Uterus (tissue), 4 donors: ENCODE results near the gene BCL2L11. TPM values are rescaled to one million over a fixed set of nuclear protein-coding genes. Genes with fewer than 3 reads are reported as not detected.

Experiments
- DNase-seq, 2 donors: peaks; one replicate each; pipeline ENCODE4 v3.0.0-alpha.2; 2019 to 2020
- H3K27ac ChIP-seq, 2 donors: fragments of 200-600 bp; sonication (generic); 1 replicate in 1 of 2; 2 replicates in 1 of 2; pipeline ENCODE4 v1.5.1; 2016 to 2018
- H3K27me3 ChIP-seq, 2 donors: fragments of 200-600 bp; sonication (generic); one replicate each; pipeline ENCODE4 v1.5.1; 2018 to 2019; ENCODE audit warnings: control low read depth in 1 of 2
- H3K36me3 ChIP-seq, 2 donors: fragments of 200-600 bp; sonication (generic); one replicate each; pipeline ENCODE4 v1.5.1; 2019; ENCODE audit warnings: control low read depth in 1 of 2
- H3K4me1 ChIP-seq, 2 donors: fragments of 200-600 bp; sonication (generic); one replicate each; pipeline ENCODE4 v1.5.1; 2018 to 2019; ENCODE audit warnings: control low read depth in 1 of 2
- H3K4me3 ChIP-seq, 2 donors: fragments of 200-600 bp; sonication (generic); 1 replicate in 1 of 2; 2 replicates in 1 of 2; pipeline ENCODE4 v1.5.1; 2018 to 2019; ENCODE audit warnings: mild to moderate bottlenecking in 1 of 2
- H3K9me3 ChIP-seq, 2 donors: fragments of 200-600 bp; sonication (generic); one replicate each; pipeline ENCODE4 v1.5.1; 2019; ENCODE audit warnings: control low read depth in 1 of 2
- POLR2A ChIP-seq, 2 donors: fragments of 450-650 bp; IDR thresholded peaks; one replicate each; pipeline ENCODE4 v1.6.1; 2016; ENCODE audit warnings: antibody characterized with exemption in 2 of 2, mild to moderate bottlenecking in 1 of 2, moderate library complexity in 1 of 2
- intact Hi-C: fragments of 100-400 bp; cut with DNase I; formaldehyde crosslinking; loops from one replicate; pipeline ENCODE4 v1.15.1; 2023; ENCODE audit warnings: low total_unique reads
- total RNA-seq, 4 donors: library from RNA; depleted of rRNA in 3 of 4; stranded (reverse); fragments of >200 nt in 3 of 4; gene quantifications; one replicate each; pipeline versions ENCODE4 v1.1.0 to v1.2.4, GENCODE V29; 2014 to 2023
- TF ChIP-seq, protein P1 (sequence below), 4 experiments: fragments of 200-600 bp in 2 of 4; fragments of 450-650 bp in 2 of 4; sonication (generic) in 2 of 4; IDR thresholded peaks; one replicate each; pipeline ENCODE4 v1.5.1; 2016 to 2019; ENCODE audit warnings: antibody characterized with exemption in 4 of 4, mild to moderate bottlenecking in 2 of 4, moderate library complexity in 1 of 4
- donor health status: DM: yes; HTN: yes; CAD: no.

Gene BCL2L11
- total RNA-seq, 4 donors from 2014 or later: 2.0 to 21.8 (median 15.4) TPM

DNA sequence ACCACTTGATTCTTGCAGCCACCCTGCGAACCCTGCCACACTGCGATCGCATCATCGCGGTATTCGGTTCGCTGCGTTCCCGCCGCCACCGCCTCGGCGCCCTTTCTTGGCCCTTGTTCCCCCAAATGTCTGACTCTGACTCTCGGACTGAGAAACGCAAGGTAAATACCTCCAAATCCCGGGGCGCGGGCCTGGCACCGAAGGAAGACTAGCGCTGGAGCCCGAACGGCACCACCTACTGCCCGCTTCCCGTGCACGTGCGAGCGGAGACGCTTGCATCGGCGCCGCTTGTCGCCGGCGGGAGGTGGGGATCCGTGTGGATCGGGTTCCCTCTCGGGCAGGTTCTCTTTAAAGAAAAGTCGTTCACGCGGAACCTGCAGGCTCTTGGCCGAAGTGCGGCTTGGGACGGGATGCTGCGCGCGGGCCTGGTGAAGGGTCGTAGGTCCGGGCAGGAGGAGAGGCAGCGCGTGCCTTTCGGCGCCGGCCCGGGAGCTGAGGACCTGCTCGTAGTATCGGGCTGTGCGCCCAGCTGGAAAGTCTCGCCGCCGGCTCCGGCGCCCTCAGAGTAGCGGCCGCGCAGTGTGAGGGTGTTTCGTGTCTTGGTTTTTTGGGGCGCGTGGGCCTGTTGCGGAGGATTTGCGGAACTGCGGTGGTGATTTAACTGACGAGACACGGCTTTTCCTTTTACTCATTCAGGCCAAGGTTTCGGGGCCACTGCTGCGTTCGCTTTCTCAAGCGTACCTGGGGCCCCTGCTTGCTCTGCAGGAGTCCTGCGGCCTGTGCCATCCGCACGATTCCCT is 514 bp downstream of the BCL2L11 start:
- no peak for TF ChIP-seq POLR2A (IDR thresholded peaks at IDR 0.05)
- TF ChIP-seq, protein P1, sequence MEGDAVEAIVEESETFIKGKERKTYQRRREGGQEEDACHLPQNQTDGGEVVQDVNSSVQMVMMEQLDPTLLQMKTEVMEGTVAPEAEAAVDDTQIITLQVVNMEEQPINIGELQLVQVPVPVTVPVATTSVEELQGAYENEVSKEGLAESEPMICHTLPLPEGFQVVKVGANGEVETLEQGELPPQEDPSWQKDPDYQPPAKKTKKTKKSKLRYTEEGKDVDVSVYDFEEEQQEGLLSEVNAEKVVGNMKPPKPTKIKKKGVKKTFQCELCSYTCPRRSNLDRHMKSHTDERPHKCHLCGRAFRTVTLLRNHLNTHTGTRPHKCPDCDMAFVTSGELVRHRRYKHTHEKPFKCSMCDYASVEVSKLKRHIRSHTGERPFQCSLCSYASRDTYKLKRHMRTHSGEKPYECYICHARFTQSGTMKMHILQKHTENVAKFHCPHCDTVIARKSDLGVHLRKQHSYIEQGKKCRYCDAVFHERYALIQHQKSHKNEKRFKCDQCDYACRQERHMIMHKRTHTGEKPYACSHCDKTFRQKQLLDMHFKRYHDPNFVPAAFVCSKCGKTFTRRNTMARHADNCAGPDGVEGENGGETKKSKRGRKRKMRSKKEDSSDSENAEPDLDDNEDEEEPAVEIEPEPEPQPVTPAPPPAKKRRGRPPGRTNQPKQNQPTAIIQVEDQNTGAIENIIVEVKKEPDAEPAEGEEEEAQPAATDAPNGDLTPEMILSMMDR (IDR thresholded peaks at IDR 0.05): no peak
- Histone ChIP-seq H3K4me1 (peaks cover 0 to 4% of the 10 kb centered on the region in 2 donors), H3K27ac (peak overlapping the region; percentile 42 to 63), H3K4me3 (peak overlapping the region; percentile 61 to 86), H3K27me3 (no peaks in the 10 kb centered on the region), H3K9me3 (no peaks in the 10 kb centered on the region), H3K36me3 (no peaks in the 10 kb centered on the region)
- intact Hi-C loops: no loop called here
- DNase-seq: peak; percentile 27 to 35

DNA sequence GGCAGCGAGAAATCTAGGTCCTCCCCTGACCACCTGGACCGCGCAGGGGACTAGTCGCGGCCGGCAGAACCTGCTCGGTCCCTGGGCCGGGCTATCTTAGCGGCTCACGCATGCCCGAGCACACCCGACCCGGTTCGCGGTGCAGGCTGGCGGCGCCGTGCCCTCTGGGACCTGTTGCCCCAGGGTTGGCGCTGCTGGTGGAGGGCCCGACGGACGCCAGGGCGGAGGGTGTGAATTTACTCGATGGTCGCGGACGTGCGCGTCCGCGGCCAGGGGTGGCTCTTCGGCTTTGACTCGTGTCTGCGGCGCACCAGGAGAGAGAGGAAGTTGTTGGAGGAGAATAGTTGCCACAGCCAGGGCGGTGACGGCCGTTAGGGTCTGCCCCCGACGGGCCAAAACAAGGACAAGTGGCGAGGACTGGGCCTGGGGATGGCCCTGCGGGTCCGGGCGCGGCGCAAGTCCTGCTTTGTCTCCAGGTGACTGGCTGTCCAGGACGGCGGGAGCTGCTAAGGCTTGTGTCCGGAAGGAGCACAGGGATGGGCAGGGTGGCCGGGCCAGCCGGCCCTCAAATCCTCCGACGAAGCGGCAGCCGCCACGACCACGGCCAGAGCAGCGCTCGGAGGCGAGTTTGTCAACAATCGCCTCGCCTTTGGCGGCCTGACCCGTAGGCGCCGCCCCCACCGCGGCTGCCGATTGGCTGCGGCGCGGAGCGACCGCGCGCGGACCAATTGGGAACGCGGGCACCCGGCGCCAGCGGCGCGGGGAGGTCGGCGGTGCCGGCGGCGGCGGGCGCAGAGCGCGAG is 1.3 kb downstream of the BCL2L11 start:
- DNase-seq: peak; percentile 79 to 90
- TF ChIP-seq POLR2A (IDR thresholded peaks at IDR 0.05): peak in 1 of 2 donors; percentile 91
- TF ChIP-seq, protein P1 (IDR thresholded peaks at IDR 0.05): peak in 1 of 4 experiments; percentile 6
- Histone ChIP-seq H3K36me3 (no peaks in the 10 kb centered on the region), H3K27me3 (no peaks in the 10 kb centered on the region), H3K27ac (peak overlapping the region; percentile 42 to 63), H3K4me1 (peaks cover 0 to 4% of the 10 kb centered on the region in 2 donors), H3K4me3 (peak overlapping the region; percentile 61 to 86), H3K9me3 (no peaks in the 10 kb centered on the region)
- intact Hi-C loops: no loop called here

DNA sequence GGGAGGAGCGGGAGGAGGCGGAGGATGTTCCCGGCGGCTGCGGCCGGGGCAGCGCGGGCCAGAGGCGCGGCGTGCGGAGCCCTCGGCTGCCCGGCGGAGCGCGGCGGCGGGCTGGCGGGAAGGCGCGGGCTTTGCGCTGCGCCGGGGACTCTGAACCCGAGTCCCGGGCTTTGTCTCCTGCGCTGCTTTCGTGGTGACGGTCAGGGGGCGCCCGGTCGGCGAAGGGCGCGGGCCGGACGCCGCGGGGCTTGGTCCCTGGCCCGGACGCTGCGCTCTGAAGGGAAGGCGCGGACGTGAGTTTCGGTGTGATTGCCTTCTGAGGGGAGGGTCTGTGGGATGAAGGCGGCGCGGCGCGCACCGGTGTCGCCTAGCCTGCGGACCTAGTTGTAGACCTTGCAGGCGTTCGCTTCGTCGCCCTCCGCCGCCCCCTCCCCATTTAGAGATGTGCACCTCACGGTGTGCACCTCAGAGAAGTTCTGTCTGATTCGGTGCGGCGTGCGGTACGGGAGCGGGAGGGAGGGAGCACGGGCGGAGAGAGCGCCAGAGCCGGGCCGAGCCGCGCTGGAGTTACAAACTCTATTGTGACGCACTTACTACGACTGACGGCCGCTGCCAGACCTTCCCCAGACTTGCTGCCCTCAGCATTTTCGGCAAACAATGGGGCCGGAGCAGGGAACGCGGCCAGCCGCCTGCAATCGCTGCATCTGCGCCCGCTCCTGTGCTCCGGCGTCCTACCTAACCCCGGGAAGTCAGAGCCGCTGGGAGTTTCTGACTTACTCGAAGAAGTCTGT is 2.1 kb downstream of the BCL2L11 start:
- peak; percentile 80 for DNase-seq
- H3K36me3 ChIP-seq: no peaks in the 10 kb centered on the region
- peaks cover 0 to 4% of the 10 kb centered on the region in 2 donors for H3K4me1 ChIP-seq
- peak overlapping the region; percentile 28 to 75 for H3K27ac ChIP-seq
- peak overlapping the region; percentile 49 to 86 for H3K4me3 ChIP-seq
- TF ChIP-seq, protein P1 (IDR thresholded peaks at IDR 0.05): no peak
- TF ChIP-seq POLR2A (IDR thresholded peaks at IDR 0.05): peak; percentile 18 to 88
- no peaks in the 10 kb centered on the region for H3K27me3 ChIP-seq
- intact Hi-C loops: no loop called here
- no peaks in the 10 kb centered on the region for H3K9me3 ChIP-seq

DNA sequence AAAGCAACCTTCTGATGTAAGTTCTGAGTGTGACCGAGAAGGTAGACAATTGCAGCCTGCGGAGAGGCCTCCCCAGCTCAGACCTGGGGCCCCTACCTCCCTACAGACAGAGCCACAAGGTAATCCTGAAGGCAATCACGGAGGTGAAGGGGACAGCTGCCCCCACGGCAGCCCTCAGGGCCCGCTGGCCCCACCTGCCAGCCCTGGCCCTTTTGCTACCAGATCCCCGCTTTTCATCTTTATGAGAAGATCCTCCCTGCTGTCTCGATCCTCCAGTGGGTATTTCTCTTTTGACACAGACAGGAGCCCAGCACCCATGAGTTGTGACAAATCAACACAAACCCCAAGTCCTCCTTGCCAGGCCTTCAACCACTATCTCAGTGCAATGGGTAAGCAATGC is 3.0 kb downstream of the BCL2L11 start:
- H3K4me1 ChIP-seq: peaks cover 0 to 4% of the 10 kb centered on the region in 2 donors
- H3K27me3 ChIP-seq: no peaks in the 10 kb centered on the region
- H3K27ac ChIP-seq: no peak overlapping the region
- H3K4me3 ChIP-seq: peak overlapping the region in 1 of 2 donors; percentile 86
- DNase-seq: no peak
- H3K36me3 ChIP-seq: no peaks in the 10 kb centered on the region
- intact Hi-C loops: no loop called here
- H3K9me3 ChIP-seq: no peaks in the 10 kb centered on the region
- no peak for TF ChIP-seq POLR2A (IDR thresholded peaks at IDR 0.05)
- TF ChIP-seq, protein P1 (IDR thresholded peaks at IDR 0.05): no peak
